Activated T-cell treated with anti-CD3 and anti-CD28 coated beads for 48 hours (primary cell): ENCODE measurements around the gene SLC25A2.
"Not testable (repeated sequence)": the region's sequence is repeated elsewhere in the genome, so short reads cannot be mapped to it uniquely, and the experiment has no call there.

Source experiments
- DNase-seq: peaks from one replicate; pipeline ENCODE4 v3.0.0-alpha.2; 2020; ENCODE audit warnings: low read depth

The SLC25A2 gene

GRCh38 chr5:141303756-141304155, at the start of gene SLC25A2:
Gene SLC25A2, minus strand, starts transcription at chr5:141304049. Its CDS starts 184 bp downstream, at chr5:141303865.
- DNase-seq: no peak

DNA sequence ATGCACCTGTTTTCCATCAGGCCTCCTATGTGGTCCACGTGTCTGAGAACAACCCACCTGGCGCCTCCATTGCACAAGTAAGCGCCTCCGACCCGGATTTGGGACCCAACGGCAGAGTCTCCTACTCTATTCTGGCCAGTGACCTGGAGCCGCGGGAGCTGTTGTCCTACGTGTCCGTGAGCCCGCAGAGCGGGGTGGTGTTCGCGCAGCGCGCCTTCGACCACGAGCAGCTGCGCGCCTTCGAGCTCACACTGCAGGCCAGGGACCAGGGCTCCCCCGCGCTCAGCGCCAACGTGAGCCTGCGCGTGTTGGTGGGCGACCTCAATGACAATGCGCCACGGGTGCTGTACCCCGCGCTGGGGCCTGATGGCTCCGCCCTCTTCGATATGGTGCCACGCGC, 47.7 kb upstream of the SLC25A2 start:
- DNase-seq: no peak

- peak; percentile 16 for DNase-seq
Measured at GRCh38 chr5:141349917-141350619, 46.2 kb upstream of the SLC25A2 start, which contains the start of gene PCDHGB1. Gene PCDHGB1, plus strand, starts transcription at chr5:141350099. Its CDS starts 162 bp downstream, at chr5:141350261.

DNA sequence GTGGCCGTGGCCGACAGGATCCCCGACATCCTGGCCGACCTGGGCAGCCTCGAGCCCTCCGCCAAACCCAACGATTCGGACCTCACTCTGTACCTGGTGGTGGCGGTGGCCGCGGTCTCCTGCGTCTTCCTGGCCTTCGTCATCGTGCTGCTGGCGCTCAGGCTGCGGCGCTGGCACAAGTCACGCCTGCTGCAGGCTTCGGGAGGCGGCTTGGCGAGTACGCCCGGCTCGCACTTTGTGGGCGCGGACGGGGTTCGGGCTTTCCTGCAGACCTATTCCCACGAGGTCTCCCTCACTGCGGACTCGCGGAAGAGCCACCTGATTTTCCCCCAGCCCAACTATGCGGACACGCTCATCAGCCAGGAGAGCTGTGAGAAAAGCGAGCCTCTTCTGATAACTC, 42.2 kb upstream of the SLC25A2 start:
- not testable (repeated sequence) for DNase-seq

DNA sequence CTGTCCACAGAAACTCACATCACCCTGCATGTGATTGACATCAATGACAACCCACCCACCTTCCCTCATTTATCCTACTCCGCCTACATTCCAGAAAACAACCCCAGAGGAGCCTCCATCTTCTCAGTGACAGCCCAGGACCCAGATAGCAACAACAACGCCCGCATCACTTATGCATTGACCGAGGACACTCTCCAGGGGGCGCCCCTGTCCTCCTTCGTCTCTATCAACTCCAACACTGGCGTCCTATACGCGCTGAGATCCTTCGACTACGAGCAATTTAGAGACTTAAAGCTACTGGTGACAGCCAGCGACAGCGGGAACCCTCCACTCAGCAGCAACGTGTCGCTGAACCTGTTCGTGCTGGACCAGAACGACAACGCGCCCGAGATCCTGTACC, 41.5 kb upstream of the SLC25A2 start:
- no peak for DNase-seq

- DNase-seq: no peak
Measured at GRCh38 chr5:141343953-141344463, 40.2 kb upstream of the SLC25A2 start.

- no peak for DNase-seq
Measured at GRCh38 chr5:141343242-141343952, 39.5 kb upstream of the SLC25A2 start, which contains the start of gene PCDHGA3. Gene PCDHGA3, plus strand, starts transcription at chr5:141343829. Its CDS starts 205 bp downstream, at chr5:141344034.

DNA sequence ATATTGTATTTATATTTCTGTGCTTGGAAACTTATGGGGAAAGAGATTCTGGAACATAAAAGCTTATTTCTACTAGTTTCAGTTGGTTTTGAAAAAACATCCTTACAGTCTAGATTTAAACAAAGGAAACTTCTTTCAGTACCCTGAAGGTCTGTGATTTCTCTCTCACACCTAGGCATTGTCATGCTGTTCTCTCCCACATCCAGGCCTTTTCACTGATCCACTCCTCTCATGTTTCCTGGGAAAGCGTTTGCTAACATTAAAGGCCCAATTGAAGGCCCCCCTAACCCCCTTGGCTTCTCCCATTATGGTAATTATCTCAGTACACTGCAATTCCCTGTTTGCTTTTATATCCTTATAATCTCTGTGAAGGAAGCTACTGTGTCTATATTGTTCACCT, 38.9 kb upstream of the SLC25A2 start:
- no peak for DNase-seq

DNA sequence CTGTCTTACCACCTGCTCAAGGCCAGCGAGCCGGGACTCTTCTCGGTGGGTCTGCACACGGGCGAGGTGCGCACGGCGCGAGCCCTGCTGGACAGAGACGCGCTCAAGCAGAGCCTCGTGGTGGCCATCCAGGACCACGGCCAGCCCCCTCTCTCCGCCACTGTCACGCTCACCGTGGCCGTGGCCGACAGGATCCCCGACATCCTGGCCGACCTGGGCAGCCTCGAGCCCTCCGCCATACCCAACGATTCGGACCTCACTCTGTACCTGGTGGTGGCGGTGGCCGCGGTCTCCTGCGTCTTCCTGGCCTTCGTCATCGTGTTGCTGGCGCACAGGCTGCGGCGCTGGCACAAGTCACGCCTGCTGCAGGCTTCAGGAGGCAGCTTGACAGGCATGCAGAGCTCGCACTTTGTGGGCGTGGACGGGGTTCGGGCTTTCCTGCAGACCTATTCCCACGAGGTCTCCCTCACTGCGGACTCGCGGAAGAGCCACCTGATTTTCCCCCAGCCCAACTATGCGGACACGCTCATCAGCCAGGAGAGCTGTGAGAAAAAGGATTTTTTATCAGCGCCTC, 37.0 kb upstream of the SLC25A2 start:
- not testable (repeated sequence) for DNase-seq

DNA sequence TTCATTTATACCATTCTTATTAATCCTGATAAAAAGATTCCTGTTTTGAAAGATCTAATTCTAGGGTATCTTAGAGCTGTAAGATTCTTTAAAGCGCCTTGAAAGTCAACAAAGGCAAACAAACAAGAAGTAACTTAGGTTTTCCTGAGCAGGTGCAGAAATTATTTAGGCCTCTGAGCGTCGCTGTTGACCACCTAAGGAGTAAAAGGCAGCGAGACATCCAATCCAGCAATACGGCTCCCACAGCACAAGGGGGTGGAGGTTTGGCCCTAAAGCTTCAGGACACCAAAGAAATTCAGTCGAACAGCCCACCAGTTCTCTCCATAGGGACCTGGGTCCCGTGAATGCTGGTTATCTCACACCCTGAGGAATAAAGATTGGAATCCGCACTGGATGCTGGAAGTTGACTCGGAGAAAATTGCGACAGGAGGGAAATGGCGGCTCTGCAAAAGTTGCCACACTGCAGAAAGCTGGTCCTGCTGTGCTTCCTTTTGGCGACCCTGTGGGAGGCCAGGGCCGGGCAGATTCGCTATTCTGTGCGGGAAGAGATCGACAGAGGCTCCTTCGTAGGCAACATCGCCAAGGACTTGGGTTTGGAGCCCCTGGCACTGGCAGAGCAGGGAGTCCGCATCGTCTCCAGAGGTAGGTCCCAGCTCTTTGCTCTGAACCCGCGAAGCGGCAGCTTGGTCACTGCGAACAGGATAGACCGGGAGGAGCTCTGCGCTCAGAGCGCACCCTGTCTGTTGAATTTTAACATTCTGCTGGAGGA, 34.9 kb upstream of the SLC25A2 start, which contains the start of gene PCDHGA2:
Gene PCDHGA2 (plus strand): TSS at position 223 of the 769 bp plus-strand sequence.
- no peak for DNase-seq

DNA sequence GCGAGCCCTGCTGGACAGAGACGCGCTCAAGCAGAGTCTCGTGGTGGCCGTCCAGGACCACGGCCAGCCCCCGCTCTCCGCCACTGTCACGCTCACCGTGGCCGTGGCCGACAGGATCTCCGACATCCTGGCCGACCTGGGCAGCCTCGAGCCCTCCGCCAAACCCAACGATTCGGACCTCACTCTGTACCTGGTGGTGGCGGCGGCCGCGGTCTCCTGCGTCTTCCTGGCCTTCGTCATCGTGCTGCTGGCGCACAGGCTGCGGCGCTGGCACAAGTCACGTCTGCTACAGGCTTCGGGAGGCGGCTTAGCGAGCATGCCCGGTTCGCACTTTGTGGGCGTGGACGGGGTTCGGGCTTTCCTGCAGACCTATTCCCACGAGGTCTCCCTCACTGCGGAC, 28.7 kb upstream of the SLC25A2 start:
- not testable (repeated sequence) for DNase-seq

DNA sequence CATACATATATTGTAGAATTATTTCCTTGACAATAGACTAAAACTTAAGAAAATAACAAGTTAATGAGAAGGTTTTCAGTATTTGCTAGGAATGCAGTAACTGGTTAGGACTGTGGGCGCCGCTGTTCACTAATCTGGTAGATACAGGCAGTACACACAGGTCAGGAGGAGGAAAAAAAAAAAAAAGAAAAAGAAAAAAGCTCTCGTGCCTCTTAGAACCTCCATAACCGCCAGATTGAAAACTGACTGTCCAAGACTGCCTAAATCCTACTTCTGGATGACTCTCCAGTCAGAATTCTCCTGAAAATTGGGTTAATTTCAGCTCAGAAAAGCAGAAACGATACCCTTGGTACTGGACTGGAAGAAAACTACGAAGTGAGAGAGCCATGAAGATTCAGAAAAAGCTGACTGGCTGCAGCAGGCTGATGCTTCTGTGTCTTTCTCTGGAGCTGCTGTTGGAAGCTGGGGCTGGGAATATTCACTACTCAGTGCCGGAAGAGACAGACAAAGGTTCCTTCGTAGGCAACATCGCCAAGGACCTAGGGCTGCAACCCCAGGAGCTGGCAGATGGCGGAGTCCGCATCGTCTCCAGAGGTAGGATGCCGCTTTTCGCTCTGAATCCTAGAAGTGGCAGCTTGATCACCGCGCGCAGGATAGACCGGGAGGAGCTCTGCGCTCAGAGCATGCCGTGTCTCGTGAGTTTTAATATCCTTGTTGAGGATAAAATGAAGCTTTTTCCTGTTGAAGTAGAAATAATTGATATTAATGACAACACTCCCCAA, 26.6 kb upstream of the SLC25A2 start, which contains the start of gene PCDHGA1:
Gene PCDHGA1 (plus strand): TSS at position 216 of the 782 bp plus-strand sequence.
- DNase-seq: no peak

GRCh38 chr5:141328231-141328630, 24.4 kb upstream of the SLC25A2 start:
- DNase-seq: no peak

DNA sequence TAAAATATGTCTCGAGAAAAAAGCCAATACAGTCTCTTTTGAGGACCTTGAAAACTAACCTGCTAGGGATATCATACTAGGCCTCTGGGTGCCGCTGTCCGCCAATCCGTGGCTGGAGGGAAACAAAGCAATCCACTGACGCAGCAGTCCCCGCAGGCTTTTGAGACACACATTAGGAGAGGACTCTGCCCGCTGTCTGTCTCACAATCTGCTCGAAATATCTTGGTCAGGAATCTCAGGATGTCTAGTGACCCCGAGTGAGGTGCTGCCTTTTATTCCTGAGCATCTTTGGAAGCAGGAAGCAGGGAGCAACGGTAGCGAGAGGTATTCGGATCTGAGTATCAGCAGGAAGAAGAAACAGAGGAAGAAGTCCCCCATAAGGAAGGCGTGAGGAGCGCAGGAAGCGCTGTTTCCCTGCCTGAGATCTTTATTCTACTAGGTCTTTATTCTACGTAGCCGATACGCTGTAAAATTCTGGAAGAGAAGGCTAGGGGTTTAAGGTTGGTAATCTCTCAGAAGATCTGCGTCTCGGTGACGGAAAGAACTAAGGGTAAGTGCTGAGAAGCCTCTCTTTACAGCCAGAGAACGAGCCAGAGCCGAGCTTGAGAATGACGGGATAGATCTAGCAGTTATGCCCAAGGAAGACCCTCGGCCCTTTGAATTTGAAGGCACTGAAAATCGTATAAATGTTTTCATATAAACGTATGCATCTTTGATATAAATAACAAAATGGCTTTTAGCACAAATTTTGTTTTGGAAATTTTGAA, 22.4 kb upstream of the SLC25A2 start:
- DNase-seq: peak; percentile 55

- no peak for DNase-seq
Measured at GRCh38 chr5:141322261-141322660, 18.4 kb upstream of the SLC25A2 start.

DNA sequence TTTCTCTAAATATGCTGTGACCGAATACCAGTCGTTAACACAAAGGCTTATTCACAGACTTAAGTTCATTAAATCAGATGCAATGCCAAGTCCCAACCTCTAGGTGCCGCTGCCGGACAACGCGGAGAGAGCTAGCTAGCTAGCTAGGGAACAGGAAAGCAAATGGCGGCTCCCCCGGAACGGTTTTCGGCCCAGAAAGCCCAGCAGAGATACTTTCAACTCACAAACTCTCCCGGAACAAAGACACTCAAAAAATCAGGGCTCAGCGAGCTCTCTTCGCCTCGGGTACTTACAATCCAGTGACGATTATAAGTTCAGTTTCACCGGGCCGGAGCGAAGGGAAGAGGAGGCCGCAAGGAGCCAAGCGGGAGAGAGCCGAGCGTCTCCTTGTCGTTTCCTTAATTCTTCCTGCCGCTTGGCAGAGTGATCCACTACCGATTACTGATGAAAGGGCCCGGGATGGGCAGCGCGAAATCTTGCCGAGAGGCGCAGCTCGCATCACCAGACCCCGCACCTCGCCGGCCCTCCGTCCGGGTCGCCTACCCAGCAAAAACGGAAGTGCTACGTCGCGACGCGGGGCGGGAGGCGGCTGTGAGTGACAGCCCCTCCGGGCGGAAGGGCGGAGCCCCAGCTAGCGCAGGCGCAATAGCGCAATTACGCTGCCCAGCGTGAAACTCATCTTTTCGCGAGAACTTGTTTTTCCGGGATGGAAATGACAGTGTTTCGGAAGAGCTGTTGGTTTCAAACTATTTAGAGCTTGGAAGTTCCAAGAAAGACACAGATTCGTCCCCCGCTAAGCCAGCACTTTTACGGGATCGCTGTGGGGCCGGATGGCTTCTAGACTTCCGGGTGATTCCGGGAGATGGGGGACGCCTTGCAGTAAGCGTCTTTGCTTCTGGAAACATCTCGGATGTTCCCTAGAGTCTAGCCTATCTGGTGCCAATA, 16.6 kb upstream of the SLC25A2 start, which contains the start of gene TAF7:
Gene TAF7 (minus strand): TSS at position 560 of the 945 bp plus-strand sequence. CDS start 740 bp downstream, outside the sequence.
- DNase-seq: peak; percentile 89

GRCh38 chr5:141319699-141320098, 15.8 kb upstream of the SLC25A2 start:
- no peak for DNase-seq

GRCh38 chr5:141319202-141319601, 15.4 kb upstream of the SLC25A2 start:
- no peak for DNase-seq

- DNase-seq: not testable (repeated sequence)
Measured at GRCh38 chr5:141316963-141317362, 13.1 kb upstream of the SLC25A2 start.
